HG03025 (cell line): ENCODE results near the gene XRCC3.

Experiments
- ATAC-seq: cut with Tn5 transposase; IDR thresholded peaks from one replicate; pipeline ENCODE4 v1.9.1; 2021; ENCODE audit warnings: mild to moderate bottlenecking, moderate library complexity; ENCODE audit not compliant: unreplicated experiment, low FRiP score

The XRCC3 gene

DNA sequence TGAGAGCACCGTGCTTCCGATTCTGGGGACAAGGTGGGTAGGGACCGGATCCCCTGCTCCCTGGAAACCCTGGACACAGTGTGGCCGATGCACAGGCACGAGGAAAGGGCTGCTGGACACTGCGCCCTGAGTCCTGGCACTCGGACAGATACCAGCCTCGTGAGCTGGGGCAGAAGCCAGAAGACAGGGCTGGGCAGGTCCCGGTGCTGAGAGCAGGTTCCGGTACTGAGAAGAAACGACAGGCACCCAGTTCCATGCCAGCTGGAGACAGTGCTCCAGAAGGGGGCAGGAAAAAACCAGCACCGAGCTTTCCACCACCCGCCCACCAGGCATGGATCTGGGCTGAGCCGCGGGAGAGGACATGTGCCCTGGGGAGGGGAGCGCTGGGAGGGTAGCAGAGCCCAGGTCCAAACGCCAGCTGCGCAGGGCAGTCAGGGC is 6.5 kb downstream of the XRCC3 start:
- ATAC-seq = no peak

DNA sequence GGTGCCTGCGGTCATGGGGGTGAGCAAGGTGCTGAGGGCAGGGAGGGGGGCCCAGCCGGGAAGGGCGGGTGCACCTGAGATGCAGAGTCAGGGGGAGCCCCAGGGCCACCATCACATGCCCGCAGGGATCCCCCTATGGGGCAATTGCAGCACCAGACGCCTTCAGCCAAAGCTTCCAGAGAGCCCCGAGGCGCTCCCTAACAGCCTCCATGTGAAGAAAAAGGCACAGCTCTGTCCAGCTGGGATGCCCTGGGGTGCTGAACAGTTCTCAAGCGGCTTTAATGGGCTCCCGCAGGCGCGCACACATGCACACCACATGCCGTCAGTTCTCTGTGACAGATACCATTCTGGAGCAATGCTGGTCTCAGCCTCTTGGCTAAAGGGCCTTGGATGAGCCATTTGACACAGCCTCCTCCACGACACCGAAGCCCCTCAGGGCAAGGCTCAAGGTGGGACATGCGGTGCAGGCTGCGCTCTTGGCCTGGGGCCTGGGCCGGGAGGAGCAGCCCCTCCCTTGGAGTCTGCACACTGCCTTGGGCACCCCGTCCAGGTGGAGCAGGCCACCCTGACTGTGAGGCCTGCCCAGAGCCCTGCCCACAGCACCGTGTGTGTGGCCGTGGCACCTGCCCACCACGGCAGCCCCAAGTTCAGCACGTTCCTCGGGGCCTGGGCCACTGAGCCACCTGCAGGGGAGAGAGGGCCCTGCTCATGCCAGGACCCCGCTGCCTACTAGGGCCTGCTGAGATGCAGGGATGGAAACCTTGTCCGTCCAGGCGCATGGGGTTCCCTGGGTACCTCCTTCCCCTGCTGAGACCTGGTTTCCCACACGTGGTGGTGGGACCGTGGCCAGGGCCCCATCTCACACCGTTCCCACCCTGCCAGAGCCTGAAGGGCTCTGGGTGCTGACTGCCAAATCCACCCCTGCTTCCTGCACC is 7.7 kb downstream of the XRCC3 start:
- no peak for ATAC-seq

DNA sequence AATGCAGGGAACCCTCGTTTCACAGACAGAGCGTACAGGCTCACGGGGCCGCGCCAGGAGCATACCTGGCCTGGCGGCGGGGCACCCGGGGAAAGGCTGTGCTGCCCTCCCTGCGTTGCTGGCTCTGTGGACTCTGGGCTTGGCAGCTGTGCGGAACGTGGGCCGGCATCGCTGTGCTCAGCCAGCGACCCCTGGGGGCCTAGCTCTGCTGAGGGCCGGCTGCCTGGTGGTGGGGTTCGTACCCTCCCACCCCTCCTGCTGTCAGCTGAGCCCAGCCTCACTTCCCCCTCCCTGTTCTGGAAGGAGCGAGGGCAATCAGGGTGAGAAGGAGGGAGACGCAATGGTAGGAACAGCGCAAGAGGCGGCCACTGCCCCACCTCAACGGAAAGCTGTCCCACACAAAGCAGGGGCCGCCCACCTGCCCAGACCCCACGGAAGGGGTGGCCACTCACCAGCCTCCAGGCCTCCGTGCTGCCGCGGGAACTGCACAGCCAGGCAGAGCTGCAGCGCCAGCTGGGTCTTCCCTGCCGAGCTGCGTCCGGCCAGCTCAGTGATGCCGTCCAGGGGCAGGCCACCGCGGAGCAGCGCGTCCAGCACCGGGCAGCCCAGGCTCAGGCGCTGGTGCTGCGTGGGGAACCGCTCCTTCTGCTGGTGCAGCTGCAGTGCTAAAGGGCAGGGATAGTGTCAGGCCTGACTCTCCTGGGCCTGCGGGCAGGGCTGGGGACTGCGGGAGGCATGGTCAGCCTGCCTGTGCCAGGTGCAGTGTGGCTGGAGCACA is 8.5 kb downstream of the XRCC3 start:
- ATAC-seq = no peak

DNA sequence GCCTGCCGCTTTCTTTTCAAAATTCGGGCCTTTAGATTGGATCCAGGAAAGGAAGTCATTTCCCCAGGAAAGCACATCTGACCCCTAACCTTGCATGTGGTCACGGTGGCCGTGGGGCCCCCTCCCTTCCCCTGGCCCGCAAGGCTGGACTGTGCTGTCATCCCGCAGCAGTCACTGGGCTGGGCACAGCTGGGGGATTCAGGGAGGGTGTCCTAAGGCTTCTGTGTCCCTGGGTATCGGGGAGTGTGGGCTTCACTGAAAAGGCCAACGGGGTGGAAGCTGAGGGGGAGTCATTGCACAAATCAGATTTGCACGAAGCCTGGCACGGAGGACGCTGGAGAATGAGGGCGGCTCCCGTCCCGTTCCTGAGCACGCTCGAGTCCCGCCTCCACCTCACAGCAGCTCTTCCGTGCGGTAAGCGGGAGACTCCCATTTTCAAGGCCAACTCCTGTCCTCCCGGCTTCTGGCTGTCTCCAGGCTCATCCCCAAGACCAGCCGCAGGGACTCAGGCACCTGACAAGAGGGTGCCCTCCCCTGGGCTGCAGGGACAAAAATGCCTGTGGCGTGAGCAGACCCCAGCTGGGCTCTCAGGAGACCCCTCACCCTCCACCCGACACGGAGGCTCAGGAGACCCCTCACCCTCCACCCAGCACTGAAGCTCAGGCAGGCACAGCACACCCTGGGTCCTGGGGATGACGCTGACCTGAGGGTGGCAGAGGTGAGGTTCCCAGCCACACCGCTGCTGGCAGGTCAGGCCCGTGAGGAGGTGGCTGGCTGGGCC is 9.6 kb downstream of the XRCC3 start:
- no peak for ATAC-seq

DNA sequence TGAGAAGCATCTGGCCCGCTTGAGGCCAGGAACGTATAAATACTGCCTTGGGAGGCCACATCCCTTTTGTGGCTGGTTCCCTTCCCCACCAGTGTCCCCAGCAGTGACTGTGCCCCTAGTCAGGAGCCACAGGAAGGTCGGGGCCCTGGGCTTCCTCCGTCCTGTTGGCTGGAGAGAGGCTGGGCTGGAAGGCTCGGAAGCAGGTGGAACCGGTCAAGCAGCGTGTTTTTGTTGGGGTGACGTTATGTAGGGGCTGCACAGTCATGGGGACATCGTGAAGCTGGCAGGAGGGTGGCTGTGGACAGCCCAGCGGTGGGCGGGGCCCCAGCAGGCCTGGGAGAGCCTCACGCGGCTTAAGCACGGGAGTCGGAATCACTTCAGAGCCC is 10.1 kb downstream of the XRCC3 start:
- ATAC-seq = no peak

DNA sequence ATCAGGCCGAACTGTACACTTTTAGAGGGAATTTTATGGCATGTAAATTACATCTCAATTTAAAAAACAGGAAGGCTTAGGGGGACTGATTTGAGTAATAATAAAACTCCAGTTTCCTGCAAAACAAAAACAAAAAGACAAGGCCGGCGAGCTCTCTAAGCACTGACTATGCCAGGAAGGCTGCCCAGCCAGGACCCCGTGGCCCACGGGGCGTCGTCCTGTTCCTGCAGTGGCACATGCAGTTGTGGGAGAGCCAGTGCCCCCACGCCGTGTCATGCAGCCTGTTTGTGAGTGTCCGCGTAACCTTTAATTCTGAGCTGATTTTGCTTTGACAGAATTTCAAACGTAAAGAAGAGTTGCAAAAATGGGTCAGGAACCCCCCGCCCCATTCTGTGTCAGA is 10.5 kb downstream of the XRCC3 start:
- ATAC-seq = no peak

DNA sequence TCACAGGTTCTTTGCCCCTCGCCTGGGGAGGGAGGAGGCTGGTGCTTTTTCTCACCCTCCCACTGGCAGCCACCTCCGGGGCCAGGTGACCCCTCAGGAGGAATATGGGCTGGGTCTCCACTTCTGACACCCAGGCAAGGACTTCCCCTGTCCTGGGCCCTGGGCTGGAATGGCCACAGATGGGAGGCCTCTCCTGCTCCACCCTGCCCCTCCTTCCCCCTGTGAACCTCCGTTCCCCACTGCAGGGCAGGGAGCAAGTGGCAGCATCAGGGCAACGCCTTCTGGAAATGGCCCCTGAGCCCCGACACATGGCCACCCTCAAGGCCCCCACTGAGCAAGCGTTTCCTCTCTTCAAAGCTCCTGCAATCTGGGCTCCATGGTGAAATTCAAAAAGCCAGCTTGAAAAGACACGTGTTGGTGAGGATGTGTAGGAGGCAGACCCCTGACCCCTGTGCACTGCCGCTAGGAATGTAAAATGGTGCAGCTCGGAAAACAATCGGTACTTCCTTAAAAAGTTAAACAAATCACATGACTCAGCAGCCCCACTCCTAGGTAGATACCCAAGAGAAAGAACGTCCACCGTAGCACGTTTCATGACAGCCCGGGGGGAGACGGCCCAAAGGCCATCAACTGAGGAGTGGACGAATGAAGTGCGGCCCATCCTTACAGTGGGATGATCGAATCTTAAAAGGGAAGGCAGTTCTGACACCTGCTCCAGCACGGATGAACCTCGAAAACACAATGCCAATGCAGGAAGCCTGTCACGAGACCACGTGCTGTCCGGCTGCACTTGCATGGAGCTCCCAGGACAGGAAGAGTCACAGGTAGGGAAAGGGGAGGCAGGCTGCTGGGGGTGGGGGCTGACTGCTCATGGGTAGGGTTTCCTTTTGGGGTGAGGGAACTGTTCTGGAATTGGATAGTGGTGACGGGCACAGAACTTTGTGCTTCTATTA is 11.5 kb downstream of the XRCC3 start:
- ATAC-seq = no peak

DNA sequence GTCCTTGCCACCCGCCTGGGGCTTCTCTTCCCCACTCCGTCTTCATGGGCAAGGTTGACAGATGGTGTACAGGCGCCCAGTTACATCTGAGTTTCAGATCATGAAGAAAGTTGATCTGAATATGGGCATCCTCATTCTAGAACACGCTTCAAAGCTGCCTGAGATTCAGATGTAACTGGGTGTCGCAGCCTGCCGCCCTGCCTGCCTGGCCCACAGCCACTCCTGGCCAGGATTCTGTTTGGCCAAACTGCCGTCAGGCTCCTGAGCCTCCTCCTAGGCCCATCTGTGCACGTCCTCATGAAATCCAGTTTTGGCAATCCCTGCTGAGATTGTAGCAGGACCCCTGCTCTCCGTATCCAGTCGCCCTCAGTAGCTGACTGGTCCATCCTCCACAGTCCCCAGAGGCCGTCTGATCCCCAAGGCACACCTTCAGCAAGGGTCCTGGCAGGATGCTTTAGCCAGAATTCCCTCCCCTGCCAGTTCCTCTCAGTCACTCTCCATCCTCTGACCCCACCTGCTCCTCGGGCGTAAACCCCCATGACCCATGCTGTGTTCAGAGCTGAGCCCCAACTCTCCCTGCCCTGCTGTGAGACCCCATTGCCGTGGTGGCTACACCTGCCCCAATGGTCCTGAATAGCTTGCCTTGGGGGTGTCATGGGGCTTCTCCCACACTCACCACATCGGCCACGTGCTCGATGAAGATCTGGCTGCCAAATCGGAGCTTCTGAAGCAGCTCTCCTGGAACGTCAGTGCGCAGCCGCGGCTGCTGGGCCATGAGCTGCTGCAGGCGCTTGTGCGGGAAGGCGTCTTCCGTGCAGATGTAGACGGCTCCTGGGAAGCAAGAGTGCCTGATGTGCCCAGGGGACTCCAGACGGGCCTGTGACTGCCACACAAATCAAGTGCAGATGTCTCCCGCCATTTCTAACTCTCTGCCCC is 12.5 kb downstream of the XRCC3 start:
- no peak for ATAC-seq

DNA sequence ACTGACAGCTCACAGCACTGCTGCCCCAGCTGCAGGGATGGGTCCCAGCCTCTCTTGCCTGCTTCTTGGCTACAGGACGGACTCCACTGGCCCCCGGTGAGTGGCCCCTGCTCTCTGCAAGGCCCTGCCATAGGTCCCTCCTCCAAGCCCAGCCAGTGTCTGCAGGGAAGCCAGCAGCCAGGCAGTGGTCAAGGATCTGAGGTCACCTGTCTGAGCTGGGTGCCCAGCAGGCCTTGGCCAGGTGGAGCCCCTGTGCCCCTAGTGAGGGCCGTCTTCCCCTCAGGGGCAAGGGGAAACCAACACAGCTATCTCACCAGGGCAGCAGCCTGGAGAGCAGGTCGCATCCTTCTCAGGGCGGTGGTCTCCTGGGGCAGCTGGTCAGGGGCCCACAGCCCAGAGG is 13.2 kb downstream of the XRCC3 start:
- no peak for ATAC-seq

DNA sequence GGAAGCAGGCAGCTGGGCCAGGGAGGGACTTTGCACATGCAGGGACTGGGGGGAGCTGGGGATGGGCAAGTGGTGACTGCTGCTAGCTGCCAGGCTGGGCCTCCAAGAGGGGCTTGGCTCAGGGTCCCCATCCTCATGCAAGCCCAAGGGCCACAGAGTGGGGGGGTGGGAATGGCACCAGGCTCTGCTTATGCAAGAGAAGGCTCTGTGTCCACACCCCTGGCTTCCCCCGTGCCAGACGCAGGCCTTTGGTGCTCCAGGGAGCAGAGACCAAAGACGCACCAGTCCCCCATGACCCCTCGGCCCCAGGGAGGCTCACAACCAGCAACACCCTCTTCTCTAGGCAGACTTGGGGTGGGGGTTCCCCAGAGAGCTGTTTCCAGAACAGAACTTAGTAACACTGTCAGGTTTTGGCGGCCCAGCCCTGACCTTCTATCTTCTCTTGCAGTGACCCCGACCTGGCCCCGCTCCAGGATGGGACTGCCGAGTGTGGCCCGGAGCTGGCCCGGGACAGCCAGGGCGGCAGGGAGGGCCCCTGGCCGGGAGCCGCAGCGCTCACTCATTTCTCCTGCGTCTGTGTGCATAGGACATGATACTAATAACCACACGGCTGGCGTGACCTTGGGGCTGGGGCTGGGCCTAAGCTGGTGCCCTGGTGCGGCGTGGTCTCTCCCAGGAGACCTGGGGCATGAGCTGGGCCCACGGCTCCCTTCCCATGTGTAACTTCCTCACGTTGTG is 14.3 kb downstream of the XRCC3 start:
- no peak for ATAC-seq

DNA sequence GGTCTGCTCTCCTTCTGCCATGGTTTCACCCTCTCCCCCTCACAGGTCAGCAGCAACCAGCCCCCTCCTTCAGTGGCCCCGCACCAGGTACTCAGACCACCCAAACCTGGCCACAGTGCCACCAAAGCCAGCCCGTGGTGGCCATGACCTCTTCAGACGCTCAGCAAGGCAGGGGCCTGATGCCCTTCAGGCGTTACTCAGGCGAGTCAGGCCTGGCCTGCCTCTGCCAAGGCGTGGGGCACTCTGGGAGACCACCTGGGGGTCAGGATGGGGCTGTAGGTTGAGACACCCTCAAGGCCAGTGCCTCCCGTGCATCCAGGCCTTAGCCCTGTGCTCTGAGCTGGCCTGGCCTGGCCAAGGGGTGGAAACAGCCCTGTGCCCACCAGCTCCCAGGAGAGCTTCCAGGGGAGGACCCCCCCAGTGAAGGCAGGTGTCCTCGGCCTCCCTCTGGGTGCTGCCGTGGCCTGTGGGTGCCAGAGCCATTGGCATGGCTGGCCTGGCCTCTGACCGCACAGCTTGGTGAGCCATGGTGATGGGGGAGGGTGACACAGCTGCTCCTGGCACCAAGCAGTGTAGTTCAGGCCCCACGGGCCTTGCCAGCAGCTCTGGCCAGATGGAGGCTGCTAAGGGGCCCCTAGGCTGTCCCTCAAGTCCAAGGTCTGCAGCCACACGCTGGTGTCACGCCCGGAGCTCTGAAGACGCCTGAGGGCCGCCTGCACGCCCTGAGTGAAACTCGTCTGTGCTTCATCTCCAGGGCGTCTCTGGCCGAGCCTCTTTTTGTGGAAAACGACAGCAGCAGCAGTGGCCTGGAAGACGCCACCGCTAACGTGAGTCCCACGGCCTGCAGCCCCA is 15.1 kb downstream of the XRCC3 start:
- ATAC-seq = no peak

DNA sequence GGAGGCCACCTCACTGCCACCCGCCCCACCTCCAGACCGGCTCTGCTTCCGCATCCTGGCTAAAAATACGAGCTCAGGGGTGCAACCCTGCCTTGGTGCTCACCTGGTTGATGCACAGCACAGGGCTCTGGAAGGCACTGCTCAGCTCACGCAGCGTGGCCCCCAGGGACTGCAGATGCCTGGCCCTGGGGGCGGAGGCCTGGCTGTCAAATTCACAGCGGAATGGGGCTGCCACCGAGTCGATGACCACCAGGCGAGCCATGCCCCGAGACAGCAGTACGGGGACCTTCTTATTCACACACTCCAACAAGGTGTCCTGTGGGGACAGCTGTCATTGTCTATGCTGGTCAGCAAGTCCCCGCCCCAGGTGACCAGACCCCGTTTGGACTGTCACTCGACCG is 16.0 kb downstream of the XRCC3 start:
- ATAC-seq = no peak

DNA sequence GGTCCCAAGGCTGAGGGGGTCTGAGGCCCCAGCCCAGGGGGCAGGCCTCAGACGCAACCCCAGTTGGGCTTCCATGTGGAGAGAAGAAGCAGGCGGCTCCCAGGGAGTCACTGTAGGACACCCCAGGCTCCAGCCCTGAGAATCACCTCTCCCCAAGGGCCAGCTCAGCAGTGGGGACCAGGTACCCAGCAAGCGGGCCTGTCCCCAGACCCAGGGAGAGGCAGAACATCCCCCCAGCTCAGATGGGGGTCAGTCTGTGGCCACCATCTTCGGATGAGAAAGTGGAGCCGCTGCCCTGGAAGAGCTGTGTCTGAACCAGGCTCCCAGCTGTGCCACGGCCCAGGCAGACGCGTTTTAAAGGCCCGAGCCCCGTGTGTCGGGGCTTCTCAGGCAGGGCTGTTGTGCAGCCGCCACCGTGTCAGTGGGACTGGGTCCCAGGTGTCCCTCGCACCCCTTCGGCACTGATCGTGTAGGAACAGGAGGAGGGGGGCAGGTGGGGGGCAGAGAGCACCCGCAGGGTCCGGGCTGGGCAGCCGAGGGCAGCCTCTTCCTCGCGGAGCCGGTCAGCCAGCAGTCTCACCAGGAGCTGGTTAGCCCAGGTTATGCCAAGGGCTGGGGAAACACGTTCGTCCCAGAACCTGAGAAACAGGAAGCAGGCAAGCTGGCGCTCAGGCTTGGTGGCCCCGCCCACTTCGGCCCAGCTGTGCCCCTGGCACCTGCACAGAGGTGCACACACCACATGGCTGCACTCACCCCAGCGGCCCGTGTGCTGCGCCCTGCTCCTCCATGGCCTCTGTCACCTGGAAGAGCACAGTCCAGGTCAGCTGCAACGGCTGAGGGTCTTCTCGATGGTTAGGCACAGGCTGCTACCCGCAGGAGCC is 16.6 kb downstream of the XRCC3 start:
- ATAC-seq = no peak

DNA sequence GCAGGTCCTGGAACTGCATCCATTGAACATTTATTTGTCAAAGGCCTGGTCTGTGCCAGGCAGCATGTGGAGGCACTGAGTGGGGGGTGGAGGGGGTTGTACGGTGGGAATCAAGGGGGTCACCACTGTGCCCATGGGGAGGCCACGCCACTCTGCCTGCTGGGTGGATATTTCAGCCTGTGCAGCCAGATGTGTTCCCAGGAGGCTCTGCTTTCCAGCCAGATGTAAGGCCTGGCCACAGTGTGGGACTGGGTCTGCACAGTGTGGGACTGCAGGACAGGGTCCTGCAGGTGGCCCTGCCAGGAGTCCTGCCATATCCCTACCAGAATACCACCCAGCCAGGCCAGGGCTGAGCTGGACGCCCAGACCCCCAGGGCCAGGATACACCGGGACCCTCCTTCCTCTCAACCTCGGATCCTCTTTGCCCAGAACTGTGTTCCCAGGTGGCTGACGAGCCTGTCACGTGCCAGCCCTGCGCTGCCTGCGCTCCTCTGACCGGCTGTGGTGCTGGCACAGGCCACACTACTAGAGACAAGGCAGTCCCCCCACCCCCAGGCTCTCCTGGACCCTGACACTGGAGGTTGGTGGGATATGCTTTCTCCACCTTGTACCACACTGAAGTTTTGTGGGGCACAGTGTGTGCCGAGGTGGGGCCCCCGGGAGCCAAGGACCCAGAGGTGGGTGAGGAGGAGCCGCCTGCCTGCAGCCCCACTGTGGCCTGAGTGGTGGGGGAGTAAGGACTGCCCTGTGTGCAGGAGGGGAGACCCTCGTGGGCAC is 17.5 kb downstream of the XRCC3 start:
- ATAC-seq = no peak

DNA sequence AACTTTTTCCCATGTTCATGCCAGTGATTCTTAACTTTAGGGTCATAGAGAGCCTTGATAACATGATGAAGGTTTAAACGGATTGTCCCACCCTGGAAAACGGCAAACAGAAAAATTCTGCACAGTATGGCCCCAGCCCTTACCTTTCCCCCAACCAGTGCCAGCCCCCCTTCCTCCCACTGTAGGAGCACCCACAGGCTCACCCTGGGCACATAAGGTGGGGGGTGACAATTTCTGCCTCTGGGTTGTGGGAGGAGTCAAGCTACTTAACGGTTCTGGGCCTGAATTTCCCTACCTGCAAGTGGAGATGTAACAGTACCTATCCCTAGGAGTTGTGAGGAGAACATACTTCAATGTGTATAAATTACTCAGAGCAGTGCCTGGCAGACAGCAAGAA is 18.0 kb downstream of the XRCC3 start:
- no peak for ATAC-seq
